Esophagus muscularis mucosa (tissue), 3 donors: Measurements from ENCODE around the gene TRIM46.

Experiments used
- CTCF ChIP-seq, 3 experiments: fragments of 200-600 bp in 2 of 3; fragments of 450-650 bp in 1 of 3; sonication (generic) in 2 of 3; IDR thresholded peaks; one replicate each; pipeline ENCODE4 v1.5.1; 2017 to 2019; ENCODE audit warnings: antibody characterized with exemption in 3 of 3, mild to moderate bottlenecking in 2 of 3, moderate library complexity in 1 of 3
- POLR2A ChIP-seq: fragments of 450-650 bp; IDR thresholded peaks from one replicate; pipeline ENCODE4 v1.6.1; 2017; ENCODE audit warnings: antibody characterized with exemption, moderate library complexity, mild to moderate bottlenecking, low read depth

GRCh38 chr1:155196893-155197638, 23.4 kb downstream of the TRIM46 start:
- no peak for TF ChIP-seq CTCF (IDR thresholded peaks at IDR 0.05)
- no peak for TF ChIP-seq POLR2A
